ENCODE results near the gene METTL5.
"Not testable (repeated sequence)": the region's sequence is repeated elsewhere in the genome, so short reads cannot be mapped to it uniquely, and the experiment has no call there.

Gene METTL5

GRCh38 chr2:169828141-169828811 lies 3.6 kb upstream of the METTL5 start:
- DNase-seq: no peak

DNA sequence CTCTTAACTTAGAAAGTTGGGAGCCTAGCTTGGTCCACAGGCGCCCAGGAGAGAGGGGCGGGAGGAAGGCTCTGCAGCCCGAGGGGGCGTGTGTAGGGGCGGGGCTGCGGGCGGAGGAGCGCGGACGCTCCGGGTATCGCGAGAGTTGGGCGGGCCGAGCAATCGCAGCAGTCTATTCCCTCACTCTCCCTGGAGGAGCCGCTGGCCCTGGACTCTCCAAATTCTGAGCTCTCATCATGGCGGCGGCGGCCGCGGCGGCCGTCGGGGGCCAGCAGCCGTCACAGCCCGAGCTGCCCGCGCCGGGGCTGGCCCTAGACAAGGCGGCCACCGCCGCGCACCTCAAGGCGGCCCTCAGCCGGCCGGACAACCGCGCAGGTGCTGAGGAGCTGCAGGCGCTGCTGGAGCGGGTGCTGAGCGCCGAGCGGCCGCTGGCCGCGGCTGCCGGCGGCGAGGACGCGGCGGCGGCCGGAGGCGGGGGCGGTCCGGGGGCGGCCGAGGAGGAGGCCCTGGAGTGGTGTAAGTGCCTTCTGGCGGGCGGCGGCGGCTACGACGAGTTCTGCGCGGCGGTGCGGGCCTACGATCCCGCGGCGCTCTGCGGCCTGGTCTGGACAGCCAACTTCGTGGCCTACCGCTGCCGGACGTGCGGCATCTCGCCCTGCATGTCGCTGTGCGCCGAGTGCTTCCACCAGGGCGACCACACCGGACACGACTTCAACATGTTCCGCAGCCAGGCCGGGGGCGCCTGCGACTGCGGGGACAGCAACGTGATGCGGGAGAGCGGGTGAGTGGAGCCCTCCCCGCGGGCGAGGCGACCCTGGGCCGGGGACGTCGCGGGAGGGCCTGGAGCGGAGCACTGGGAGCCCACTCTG lies 2.8 kb upstream of the METTL5 start, which contains the start of gene UBR3:
UBR3 (plus strand) TSS at position 183 of the 869 bp plus-strand sequence; CDS start at position 237, 54 bp downstream.
- peak; percentile 40 for DNase-seq

DNA sequence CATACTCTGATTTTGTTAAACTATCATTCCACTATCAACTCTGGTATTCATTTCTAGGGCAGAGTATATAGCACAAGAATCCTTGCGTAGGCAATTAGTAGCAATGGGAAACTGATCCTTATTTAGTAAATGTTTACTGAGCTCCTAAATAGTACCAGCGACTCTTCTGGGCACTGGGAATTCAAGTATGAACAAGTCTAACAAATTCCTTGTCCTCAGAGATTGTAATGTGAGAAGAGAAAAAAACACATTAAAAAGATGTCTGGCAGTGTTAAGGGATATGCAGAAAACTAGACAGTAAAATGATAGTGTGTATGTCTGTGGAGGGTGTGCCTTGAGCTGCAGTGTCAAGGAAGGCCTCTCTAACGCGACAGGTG lies 721 bp downstream of the METTL5 start:
- DNase-seq: no peak

GRCh38 chr2:169822785-169823392 lies 1.8 kb downstream of the METTL5 start:
- no peak for DNase-seq

GRCh38 chr2:169822036-169822435 lies 2.7 kb downstream of the METTL5 start:
- no peak for DNase-seq

- not testable (repeated sequence) for DNase-seq
Measured at GRCh38 chr2:169820101-169820500, 4.6 kb downstream of the METTL5 start.

GRCh38 chr2:169819106-169819505 lies 5.6 kb downstream of the METTL5 start:
- no peak for DNase-seq

DNA sequence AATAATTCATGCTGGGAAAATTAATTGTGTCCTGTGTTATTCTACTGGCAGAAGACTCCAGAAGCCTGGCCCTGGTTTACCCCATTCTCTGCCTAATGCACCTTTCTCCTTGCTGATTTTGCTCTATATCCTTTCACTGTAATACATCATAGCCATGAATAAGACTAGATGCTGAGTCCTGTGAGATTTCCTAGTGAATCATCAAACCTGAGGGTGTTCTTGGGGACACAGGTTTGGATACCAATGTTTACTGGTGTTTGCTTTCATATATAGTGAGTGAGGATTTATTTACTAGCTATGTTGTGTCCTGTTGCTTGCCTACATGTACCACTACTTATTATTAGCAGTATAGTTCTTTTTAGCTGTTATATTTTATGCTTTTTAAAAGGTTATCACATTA lies 6.5 kb downstream of the METTL5 start:
- no peak for DNase-seq

GRCh38 chr2:169817369-169817768 lies 7.3 kb downstream of the METTL5 start:
- DNase-seq: not testable (repeated sequence)

GRCh38 chr2:169816961-169817360 lies 7.7 kb downstream of the METTL5 start:
- not testable (repeated sequence) for DNase-seq

DNA sequence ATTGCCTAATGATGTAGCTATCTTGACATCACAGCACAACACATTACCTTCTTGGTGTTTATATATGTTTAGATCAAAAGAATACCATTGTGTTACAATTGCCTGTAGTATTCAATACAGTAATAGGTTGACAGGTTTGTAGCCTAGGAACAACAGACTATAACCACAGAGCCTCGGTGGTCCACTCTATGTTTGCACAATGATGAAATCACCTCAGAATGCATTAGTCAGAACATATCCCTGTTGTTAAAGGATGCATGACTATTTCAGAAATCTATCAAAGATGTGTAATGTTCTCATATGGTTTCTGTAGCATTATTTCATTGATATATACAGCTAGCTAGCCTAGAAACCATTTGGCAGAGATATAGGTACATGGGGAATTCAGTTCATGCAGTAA lies 8.9 kb downstream of the METTL5 start:
- no peak for DNase-seq

DNA sequence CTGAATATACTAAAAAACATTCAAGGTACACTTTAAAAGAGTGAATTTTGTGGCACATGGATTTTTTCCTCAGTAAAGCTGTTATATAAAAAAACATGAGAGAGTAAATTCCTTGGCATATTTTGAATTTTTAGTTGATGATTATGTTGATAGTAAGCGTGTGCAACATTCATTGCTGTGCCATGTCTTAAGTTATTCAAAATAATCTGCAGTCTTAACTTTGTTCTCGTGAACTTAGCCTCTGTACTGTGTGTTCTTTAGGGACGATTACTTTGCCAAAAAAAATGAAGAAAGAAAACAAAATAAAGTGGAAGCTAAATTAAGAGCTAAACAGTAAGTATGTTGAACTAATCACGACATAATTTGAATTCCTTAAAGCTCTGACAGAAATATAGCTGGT lies 16.5 kb downstream of the METTL5 start:
- no peak for DNase-seq

GRCh38 chr2:169806586-169806985 lies 18.1 kb downstream of the METTL5 start:
- no peak for DNase-seq

DNA sequence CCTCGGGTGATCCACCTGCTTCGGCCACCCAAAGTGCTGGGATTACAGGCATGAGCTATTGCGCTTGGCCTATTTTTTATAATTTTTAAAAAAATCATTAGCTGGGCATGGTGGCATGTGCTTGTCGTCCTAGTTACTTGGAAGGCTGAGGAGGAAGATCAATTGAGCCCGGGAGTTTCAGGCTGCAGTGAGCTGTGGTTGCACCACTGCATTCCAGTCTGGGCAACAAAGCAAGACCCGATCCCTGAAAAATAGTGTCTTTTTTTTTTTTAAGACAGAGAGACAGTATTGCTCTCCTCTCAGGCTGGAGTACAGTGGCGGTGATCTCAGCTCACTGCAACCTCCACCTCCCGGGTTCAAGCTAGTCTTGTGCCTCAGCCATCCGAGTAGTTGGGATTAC lies 21.2 kb downstream of the METTL5 start:
- DNase-seq: no peak

GRCh38 chr2:169798718-169799592 lies 25.8 kb downstream of the METTL5 start, which contains the start of gene SSB:
Gene SSB (plus strand): TSS chr2:169798871. CDS start chr2:169800961, 2,090 bp downstream.
- peak; percentile 38 for DNase-seq

- DNase-seq: no peak
Measured at GRCh38 chr2:169798397-169798717, 26.3 kb downstream of the METTL5 start.

DNA sequence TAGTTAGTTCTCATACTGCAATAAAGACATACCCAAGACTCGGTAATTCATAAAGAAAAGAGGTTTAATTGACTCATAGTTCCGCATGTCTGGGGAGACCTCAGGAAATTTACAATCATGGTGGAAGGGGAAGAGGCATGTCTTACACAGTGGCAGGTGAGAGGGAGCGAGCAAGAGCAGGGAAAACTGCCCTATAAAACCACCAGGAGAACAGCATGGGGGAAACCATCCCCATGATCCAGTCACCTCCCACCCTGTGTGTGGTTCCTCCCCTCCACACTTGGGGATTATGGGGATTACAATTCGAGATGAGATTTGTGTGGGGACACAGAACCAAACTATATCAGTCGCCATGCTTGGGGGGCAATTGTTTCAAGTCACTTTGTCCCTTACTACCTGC lies 27.1 kb downstream of the METTL5 start:
- no peak for DNase-seq

DNA sequence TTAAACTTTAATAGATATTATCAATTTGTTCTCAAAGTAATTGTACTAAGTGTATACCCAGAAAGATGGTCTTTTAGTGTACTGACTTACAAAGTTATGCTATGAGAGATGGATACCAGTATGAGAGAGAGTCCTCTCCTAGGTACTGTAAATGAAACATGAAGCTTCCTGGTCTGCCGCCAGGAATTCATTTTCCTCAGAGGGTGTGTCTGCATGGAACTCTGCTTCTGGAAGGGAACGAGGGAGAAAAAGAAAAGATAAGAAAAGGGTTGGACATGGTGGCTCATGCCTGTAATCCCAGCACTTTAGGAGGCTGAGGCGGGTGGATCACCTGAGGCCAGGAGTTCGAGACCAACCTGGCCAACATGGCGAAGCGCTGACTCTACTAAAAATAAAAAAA lies 28.3 kb downstream of the METTL5 start:
- DNase-seq: no peak

DNA sequence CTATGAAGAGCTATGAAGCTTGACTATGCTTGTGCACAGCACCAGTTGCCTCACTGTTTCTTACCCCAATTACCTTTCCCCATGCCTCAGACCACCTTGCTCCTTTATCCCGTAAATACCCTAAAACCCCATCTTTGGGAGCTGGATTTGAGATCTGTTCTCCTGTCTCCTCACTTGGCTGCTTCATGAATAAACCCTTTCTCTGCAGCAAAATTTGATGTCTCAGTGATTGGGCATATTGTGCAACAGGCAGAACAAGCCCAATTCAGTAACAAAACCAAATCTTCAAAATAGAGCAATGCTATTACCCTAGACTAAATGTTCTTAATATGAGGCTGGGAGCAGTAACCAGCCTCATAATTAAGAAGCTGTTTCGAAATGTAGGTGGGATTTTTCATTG lies 29.5 kb downstream of the METTL5 start:
- no peak for DNase-seq

DNA sequence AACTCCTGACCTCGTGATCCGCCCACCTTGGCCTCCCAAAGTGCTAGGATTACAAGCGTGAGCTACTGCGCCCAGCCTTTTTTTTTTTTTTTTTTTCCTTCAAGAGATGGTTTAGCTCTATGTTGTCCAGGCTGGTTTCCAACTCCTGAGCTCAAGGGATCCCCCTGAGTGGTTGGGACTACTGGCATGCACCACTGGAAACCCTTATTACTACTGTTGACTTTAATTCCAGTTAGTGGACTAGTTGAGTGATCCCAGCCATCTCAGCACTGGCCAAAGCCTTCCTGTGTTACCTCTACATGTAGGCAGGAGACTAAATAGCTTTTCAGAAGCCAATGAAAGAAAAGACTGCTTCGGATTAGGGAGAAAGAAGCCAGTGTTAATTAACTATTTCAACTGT lies 34.1 kb downstream of the METTL5 start:
- DNase-seq: no peak

DNA sequence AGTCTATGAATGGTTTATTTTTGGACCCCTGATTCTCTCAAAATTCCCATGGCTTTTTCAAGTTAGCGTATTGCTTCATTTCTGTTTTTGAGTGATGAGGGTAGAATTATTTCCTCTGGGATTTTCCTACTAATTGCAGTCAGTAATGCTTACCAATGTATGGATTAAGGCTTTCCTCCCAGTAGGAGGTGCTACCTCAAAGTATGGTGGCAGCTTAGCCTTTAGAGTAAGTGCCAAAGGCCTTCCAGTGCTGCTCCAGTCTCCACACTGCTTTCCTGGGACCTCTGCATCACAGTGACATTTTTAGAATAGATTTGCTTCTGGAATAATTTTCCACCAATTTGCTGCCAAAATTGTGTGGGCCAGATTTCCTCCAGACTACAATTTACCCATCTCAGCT lies 42.2 kb downstream of the METTL5 start:
- DNase-seq: no peak

GRCh38 chr2:169781249-169782013 lies 43.3 kb downstream of the METTL5 start:
- DNase-seq: no peak

Measured in NCI-H524 treated with DMSO at 0.1 percent for 48 hours (cell line).